CD1c-positive myeloid dendritic cell (primary cell): Measurements from ENCODE around the gene LKAAEAR1.

Experiments used
- DNase-seq: peaks from one replicate; pipeline ENCODE4 v3.0.0-alpha.2; 2016; ENCODE audit errors: extremely low spot score

Gene LKAAEAR1

GRCh38 chr20:64110411-64111068 lies 26.3 kb upstream of the LKAAEAR1 start:
- no peak for DNase-seq

GRCh38 chr20:64109831-64110391 lies 25.7 kb upstream of the LKAAEAR1 start:
- no peak for DNase-seq

GRCh38 chr20:64108731-64109681 lies 24.8 kb upstream of the LKAAEAR1 start:
- DNase-seq = no peak

GRCh38 chr20:64107736-64108457 lies 23.7 kb upstream of the LKAAEAR1 start:
- peak; percentile 70 for DNase-seq

DNA sequence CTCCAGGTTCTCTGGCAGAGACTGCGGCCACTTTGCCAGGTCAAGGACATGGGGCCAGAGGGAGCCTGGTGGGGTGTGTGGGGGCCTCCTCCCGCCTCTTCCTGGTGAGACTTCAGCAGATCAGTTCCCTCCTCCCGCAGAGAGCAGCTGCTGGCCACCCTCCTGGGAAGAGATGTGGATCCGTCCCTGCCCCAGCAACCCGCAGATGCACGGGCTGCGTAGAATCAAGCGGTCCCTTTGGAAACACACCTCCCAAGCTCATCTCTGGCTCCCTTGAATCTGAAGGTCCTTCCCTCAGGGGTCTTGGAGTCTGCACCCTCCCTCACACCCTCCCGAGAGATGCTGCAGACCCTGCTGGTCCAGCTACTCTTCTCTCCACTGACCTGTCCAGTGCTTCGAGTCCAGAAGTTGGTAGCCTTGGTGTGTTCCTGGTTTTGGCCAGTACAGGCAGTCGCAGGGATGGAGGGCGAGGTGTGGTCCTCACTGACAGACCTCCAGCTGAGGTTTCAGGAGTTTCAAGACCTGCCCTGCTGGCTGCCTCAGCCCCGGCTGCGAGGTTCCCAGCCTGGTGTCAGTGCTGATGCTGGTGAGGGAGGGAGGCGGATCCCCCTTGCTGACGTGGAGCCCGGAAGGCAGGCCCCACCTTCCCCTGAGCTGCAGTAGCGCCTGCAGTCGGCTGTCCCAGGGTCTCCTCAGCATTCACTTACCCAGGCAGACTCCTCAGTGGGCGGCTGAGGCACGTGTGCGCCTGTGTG lies 23.0 kb upstream of the LKAAEAR1 start, which contains the start of gene NPBWR2:
NPBWR2 (minus strand) TSS at position 585 of the 755 bp plus-strand sequence. CDS start 734 bp downstream, outside the sequence.
- peak; percentile 15 for DNase-seq

DNA sequence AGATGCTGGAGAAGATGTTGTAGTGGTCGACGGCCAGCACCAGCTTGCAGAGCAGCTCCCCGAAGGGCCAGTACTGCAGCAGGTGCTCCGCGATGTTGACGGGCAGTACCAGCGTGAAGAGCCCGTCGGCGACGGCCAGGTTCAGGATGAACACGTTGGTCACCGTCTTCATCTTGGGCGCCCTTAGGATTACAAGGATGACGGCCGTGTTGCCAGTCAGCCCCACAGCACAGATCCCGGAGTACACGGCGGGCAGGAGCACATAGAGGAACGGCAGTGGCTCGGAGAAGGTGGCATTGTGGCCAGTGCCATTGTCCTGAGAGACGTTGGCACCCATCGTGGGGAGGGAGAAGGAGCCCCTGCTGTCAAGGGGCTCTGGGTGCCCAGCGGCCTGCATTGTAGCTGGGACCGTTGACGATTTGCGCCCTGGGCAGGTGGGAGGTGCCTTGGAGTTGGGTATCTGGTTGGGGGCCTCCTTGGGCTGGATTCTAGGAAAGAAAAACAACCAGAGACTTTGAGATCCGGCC lies 22.3 kb upstream of the LKAAEAR1 start:
- DNase-seq = no peak

DNA sequence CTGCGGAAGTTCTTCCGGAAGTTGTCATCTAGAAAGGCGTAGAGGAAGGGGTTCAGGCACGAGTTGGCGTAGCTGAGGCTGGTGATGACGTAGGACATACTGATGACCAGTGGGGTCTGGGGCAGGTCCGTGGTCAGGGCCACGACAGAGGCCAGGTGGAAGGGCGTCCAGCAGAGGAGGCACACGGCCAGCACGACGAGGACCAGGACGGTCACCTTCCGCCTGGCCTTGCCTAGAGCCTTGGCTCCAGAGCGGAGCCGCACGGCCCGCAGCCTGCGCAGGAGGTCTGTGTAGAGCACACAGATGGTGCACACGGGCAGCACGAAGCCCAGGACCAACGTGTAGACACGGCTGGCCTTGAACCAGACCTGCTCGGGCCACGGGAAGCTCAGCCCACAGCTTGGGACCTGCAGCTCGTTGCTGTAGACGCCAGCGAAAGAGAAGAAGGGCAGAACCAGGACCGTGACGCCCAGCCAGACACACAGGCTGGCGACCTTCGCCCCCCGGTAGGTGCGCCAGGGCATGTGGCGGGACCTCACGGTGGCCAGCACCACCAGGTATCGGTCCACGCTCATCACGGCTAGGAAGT lies 21.7 kb upstream of the LKAAEAR1 start:
- no peak for DNase-seq

- no peak for DNase-seq
Observed at GRCh38 chr20:64104667-64105451, 20.7 kb upstream of the LKAAEAR1 start.

GRCh38 chr20:64103871-64104666 lies 19.9 kb upstream of the LKAAEAR1 start:
- DNase-seq = no peak

DNA sequence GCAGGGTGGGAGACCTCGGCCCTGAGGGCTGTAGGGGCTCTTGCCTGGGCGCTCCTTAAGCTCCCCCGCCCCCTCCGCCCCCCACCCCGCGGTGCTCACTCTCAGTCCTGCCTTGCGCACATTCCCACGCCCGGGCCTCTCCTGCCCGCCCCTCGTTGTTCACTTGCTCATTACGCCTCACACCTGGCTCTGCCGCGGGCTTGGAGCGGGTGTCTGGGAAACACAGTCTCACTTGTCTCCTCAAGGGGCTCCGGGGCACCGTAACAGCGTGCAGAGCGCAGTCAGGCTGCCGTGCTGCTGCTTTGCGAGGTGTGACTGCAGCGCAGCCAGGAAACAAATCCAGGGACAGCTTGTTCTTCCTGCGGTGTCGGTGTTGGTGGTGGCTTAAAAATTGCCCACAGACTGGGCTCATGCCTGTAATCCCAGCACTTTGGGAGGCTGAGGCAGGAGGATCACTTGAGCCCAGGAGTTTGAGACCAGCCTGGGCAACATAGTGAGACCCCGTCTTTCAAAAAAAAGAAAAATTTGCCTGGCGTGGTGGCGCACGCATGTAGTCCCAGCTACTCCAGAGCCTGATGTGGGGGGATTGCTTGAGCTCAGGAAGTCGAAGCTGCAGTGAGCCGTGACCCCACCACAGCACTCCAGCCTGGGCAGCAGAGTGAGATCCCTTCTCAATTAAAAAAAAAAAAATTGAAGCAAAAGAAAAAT lies 18.6 kb upstream of the LKAAEAR1 start:
- DNase-seq = no peak

DNA sequence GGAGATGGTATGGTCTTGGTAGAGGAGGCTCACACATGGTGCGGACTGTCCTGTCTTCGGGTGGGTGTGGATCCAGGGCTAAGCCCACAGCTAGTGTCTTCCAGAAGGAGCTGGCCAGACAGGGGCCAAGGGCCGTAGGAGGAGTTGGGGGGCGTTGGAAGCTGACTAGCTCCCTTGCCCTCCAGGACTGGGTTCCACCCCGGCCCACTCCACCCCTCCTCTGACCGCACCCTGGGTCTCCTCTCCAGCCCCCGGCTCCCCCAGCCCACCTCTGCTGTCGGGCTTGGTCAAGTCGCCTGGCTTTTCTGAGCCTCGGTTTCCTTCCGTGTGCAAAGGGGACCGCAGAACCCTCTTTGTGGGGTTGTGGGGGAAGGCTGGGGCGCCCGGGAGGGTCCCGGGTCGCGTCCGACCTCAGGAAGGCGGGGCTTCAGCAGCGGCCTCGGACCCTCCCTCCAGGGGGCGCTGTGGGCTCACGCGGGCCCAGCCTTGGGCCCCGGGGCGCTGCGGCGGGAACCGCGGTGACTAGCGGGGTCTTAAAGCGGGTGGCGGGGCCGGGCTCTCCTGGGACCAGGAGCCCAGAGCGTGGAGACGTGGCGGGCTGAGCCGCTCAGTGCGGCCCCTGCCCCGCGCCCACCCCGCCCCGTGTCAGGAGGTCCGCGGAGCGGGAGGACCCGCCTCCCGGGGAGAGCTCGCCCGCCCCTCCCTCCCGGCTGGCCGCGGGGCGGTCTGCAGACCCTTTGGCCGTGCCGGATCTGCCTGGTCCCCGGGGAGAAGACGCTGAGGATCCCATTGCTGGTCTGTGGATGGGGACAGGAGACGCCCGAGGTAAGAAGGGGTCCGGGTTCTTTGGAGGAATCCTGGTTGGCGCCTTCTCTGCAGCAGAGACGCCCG lies 17.8 kb upstream of the LKAAEAR1 start:
- DNase-seq = peak; percentile 65

- no peak for DNase-seq
Observed at GRCh38 chr20:64100946-64101688, 16.9 kb upstream of the LKAAEAR1 start.

GRCh38 chr20:64100566-64100888 lies 16.3 kb upstream of the LKAAEAR1 start:
- DNase-seq = no peak

- DNase-seq = no peak
Observed at GRCh38 chr20:64099880-64100565, 15.8 kb upstream of the LKAAEAR1 start.

DNA sequence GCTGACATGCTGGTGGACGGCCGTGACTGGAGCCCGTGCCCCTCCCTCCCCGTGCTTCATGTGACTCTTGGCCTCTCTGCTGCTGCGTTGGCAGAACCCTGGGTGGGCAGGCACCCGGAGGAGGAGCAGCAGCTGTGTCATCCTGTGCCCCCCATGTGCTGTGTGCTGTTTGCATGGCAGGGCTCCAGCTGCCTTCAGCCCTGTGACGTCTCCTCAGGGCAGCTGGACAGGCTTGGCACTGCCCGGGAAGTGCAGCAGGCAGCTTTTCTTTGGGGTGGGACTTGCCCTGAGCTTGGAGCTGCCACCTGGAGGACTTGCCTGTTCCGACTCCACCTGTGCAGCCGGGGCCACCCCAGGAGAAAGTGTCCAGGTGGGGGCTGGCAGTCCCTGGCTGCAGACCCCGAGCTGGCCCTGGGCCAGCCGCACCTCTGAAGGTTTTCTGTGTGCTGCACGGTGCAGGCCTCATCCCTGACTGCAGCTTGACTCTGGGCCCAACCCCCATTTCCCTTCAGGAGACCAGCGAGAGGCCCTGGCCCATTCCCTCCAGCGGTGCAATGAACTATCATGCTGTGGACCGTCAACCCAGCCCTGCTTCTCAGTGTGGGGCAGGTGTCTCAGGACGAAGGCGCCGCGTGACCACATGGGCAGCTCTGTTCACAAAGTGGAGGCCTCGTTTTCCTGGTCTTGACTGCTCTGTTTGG lies 15.0 kb upstream of the LKAAEAR1 start:
- no peak for DNase-seq
